Peyer's patch (tissue), 4 donors: Measurements from ENCODE around the gene OSTM1. TPM values are rescaled to one million over a fixed set of nuclear protein-coding genes. Genes with fewer than 3 reads are reported as not detected.

Experiments
- DNase-seq, 3 donors: peaks; one replicate each; pipeline ENCODE4 v3.0.0-alpha.2; 2017 to 2019
- H3K27ac ChIP-seq, 4 donors: fragments of 200-600 bp; sonication (generic); one replicate each; pipeline ENCODE4 v1.5.1; 2016 to 2019
- H3K27me3 ChIP-seq, 2 donors: fragments of 200-600 bp; sonication (generic); one replicate each; pipeline ENCODE4 v1.5.1; 2019
- H3K36me3 ChIP-seq, 3 donors: fragments of 200-600 bp; sonication (generic); one replicate each; pipeline ENCODE4 v1.5.1; 2016 to 2019
- H3K4me1 ChIP-seq, 4 donors: fragments of 200-600 bp; sonication (generic); one replicate each; pipeline ENCODE4 v1.5.1; 2016 to 2019
- H3K4me3 ChIP-seq, 4 donors: fragments of 200-600 bp; sonication (generic); 1 replicate in 3 of 4; 2 replicates in 1 of 4; pipeline ENCODE4 v1.5.1; 2016 to 2019; ENCODE audit warnings: mild to moderate bottlenecking in 1 of 4
- H3K9me3 ChIP-seq, 4 donors: fragments of 200-600 bp; sonication (generic); one replicate each; pipeline ENCODE4 v1.5.1; 2016 to 2019; ENCODE audit warnings: mild to moderate bottlenecking in 1 of 4
- POLR2A ChIP-seq, 2 donors: fragments of 450-650 bp; IDR thresholded peaks; one replicate each; pipeline ENCODE4 v1.5.1; 2017; ENCODE audit warnings: antibody characterized with exemption in 2 of 2, mild to moderate bottlenecking in 2 of 2, moderate library complexity in 2 of 2
- total RNA-seq, 4 donors: library from RNA; depleted of rRNA; stranded (reverse); fragments of >200 nt; gene quantifications; one replicate each; pipeline ENCODE4 v1.1.0, GENCODE V29; 2016
- TF ChIP-seq, protein P1 (sequence below), 6 experiments: fragments of 450-650 bp in 4 of 6; fragments of 200-600 bp in 2 of 6; sonication (generic) in 1 of 6; IDR thresholded peaks; one replicate each; pipeline ENCODE4 v1.5.1; 2017 to 2019; ENCODE audit warnings: antibody characterized with exemption in 6 of 6, mild to moderate bottlenecking in 3 of 6, moderate library complexity in 1 of 6

The OSTM1 gene
- total RNA-seq, 4 donors from 2014 or later: 25.6 to 47.0 (median 36.6) TPM

DNA sequence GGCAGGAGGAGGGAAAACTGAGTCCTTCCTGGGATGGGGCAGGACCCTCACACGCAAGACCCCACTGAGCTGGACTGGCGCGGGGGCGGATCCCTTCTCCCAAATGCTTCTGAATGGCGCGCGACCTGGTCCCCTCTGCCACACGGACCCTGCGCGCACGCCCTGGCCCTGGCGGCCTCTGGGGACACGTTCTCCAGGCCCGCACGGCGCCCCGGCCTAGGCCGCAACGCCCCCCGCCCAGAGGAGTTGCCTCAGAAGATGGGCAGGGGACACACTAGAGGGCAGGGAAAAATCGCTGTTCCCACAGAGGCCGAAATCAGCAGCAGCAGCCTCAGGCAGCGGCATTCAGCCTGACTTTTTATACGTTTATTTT lies 45.2 kb upstream of the OSTM1 start:
- Histone ChIP-seq H3K9me3 (no peaks in the 10 kb centered on the region), H3K4me1 (peaks cover 3 to 43% (median 28%) of the 10 kb centered on the region in 4 donors), H3K27me3 (peaks cover 0 to 67% of the 10 kb centered on the region in 2 donors), H3K27ac (no peak overlapping the region), H3K36me3 (no peaks in the 10 kb centered on the region), H3K4me3 (peak overlapping the region in 3 of 4 donors; percentile 23 to 65 (median 60))
- TF ChIP-seq, protein P1, sequence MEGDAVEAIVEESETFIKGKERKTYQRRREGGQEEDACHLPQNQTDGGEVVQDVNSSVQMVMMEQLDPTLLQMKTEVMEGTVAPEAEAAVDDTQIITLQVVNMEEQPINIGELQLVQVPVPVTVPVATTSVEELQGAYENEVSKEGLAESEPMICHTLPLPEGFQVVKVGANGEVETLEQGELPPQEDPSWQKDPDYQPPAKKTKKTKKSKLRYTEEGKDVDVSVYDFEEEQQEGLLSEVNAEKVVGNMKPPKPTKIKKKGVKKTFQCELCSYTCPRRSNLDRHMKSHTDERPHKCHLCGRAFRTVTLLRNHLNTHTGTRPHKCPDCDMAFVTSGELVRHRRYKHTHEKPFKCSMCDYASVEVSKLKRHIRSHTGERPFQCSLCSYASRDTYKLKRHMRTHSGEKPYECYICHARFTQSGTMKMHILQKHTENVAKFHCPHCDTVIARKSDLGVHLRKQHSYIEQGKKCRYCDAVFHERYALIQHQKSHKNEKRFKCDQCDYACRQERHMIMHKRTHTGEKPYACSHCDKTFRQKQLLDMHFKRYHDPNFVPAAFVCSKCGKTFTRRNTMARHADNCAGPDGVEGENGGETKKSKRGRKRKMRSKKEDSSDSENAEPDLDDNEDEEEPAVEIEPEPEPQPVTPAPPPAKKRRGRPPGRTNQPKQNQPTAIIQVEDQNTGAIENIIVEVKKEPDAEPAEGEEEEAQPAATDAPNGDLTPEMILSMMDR (IDR thresholded peaks at IDR 0.05): no peak
- no peak for TF ChIP-seq POLR2A (IDR thresholded peaks at IDR 0.05)
- DNase-seq: no peak

- DNase-seq: no peak
- TF ChIP-seq, protein P1 (IDR thresholded peaks at IDR 0.05): no peak
- no peak for TF ChIP-seq POLR2A (IDR thresholded peaks at IDR 0.05)
- H3K27me3 ChIP-seq: peaks cover 0 to 70% of the 10 kb centered on the region in 2 donors
- H3K36me3 ChIP-seq: no peaks in the 10 kb centered on the region
- peak overlapping the region; percentile 23 to 65 (median 62) for H3K4me3 ChIP-seq
- H3K4me1 ChIP-seq: peaks cover 3 to 47% (median 31%) of the 10 kb centered on the region in 4 donors
- H3K27ac ChIP-seq: no peak overlapping the region
- no peaks in the 10 kb centered on the region for H3K9me3 ChIP-seq
Observed at GRCh38 chr6:108118810-108119768, 44.5 kb upstream of the OSTM1 start.

DNA sequence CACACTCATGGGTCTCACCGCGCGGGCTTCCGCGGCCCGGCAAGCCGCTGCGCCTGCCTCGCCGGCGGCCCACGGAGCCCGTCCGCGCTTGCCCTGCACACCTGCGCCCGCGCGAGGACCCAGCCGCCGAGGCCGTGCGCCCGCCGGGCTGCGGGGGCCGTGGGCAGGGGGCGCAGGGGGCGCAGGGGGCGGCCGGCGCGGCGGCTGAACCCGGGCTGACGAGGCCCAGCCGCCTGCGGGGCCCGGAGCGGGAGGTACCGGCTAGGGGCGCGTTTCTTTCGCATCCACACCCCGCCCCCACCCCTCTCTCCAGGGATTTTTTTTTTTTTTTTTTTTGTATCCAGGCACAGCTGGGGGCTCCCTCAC lies 43.8 kb upstream of the OSTM1 start:
- Histone ChIP-seq H3K27ac (no peak overlapping the region), H3K9me3 (no peaks in the 10 kb centered on the region), H3K4me1 (peaks cover 3 to 53% (median 34%) of the 10 kb centered on the region in 4 donors), H3K4me3 (peak overlapping the region; percentile 44 to 65 (median 62)), H3K27me3 (peaks cover 0 to 67% of the 10 kb centered on the region in 2 donors), H3K36me3 (no peaks in the 10 kb centered on the region)
- DNase-seq: no peak
- TF ChIP-seq POLR2A (IDR thresholded peaks at IDR 0.05): no peak
- TF ChIP-seq, protein P1 (IDR thresholded peaks at IDR 0.05): no peak

- no peaks in the 10 kb centered on the region for H3K36me3 ChIP-seq
- H3K27me3 ChIP-seq: peaks cover 0 to 67% of the 10 kb centered on the region in 2 donors
- DNase-seq: peak; percentile 28 to 62 (median 57)
- H3K9me3 ChIP-seq: no peaks in the 10 kb centered on the region
- peaks cover 3 to 53% (median 34%) of the 10 kb centered on the region in 4 donors for H3K4me1 ChIP-seq
- peak overlapping the region; percentile 44 to 65 (median 62) for H3K4me3 ChIP-seq
- H3K27ac ChIP-seq: no peak overlapping the region
- no peak for TF ChIP-seq POLR2A (IDR thresholded peaks at IDR 0.05)
- TF ChIP-seq, protein P1 (IDR thresholded peaks at IDR 0.05): peak in 1 of 6 experiments; percentile 2
Observed at GRCh38 chr6:108117427-108118358, 43.2 kb upstream of the OSTM1 start.
